SK-N-MC (cell line): ENCODE measurements around the gene IZUMO1.

Experiments
- EZH2 ChIP-seq: fragments of 200-600 bp; sonication (generic); IDR thresholded peaks from one replicate; pipeline ENCODE4 v1.6.1; 2017; ENCODE audit warnings: antibody characterized with exemption
- FOXP2 ChIP-seq: optimal IDR thresholded peaks from 2 replicates; pipeline ENCODE3; 2011; ENCODE audit warnings: mild to moderate bottlenecking, moderate library complexity; ENCODE audit not compliant: insufficient read depth; ENCODE audit errors: extremely low read length, control extremely low read depth

DNA sequence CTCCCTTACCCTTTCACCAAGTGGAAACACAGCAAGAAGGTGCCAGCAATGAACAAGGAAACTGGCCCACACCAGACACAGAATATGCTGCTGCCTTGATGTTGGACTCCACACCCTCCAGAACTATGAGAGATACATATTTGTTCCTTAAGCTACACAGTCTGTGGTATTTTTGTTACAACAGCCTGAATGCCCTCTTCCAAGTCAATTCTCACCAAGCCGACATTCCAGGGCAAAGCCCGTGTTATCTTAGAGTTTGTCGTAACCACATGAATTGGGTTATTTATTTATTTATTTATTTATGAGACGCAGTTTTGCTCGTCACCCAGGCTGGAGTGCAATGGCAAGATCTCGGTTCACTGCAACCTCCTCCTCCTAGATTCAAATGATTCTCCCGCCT is 23.6 kb upstream of the IZUMO1 start:
- TF ChIP-seq EZH2 (no peak), FOXP2 (no peak)
